Hypothalamus (tissue), 51 donors: ENCODE data around the gene HELQ.
"Not testable (repeated sequence)": the region's sequence is repeated elsewhere in the genome, so short reads cannot be mapped to it uniquely, and the experiment has no call there.

ENCODE experiments used
- DNase-seq, 51 donors: peaks; one replicate each; lab custom pipeline; 2025; lab: John Stamatoyannopoulos, UW

HELQ gene

DNA sequence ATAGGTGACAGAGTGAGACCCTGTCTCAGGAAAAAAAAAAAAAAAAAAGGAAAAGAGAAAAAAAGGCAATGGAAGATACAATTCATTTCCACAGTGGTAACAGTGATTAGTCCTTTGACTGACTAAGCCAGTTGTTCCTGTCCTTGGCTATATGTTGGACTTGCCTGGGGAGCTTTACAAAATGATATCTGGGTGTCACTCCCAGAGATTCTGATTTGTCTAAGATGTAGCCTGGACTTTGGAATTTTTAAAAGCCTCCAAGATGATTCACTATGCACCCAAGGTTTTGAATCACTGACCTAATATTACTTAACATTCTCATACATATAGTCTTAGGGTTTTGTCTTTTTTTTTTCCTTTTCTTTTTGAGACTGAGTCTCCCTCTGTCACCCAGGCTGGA is 16.9 kb downstream of the HELQ start:
- DNase-seq: no peak

GRCh38 chr4:83436680-83437079 is 18.9 kb downstream of the HELQ start:
- DNase-seq: no peak

- no peak for DNase-seq
Observed at GRCh38 chr4:83431200-83431599, 24.4 kb downstream of the HELQ start.

- DNase-seq: no peak
Observed at GRCh38 chr4:83418211-83418610, 37.4 kb downstream of the HELQ start.

- DNase-seq: no peak
Observed at GRCh38 chr4:83417566-83417965, 38.1 kb downstream of the HELQ start.

DNA sequence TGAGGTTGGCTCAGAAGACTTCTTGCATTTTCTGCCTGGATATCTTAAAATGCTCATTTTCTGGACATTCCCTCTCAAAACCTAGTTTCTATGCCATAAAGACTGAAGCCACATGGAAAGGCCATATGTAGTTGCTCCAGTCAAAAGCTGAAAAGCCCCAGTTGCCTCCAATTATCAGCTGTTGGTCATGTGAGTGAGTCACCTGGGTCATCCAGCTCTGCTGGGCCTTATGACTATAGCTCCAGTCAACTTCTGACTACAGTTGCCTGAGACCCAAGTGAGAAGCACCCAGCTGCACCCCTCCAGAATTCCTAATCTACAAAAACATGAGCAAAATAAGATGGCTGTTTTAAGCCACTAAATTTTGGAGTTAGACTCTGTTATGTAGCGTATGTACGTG is 41.9 kb downstream of the HELQ start:
- no peak for DNase-seq

DNA sequence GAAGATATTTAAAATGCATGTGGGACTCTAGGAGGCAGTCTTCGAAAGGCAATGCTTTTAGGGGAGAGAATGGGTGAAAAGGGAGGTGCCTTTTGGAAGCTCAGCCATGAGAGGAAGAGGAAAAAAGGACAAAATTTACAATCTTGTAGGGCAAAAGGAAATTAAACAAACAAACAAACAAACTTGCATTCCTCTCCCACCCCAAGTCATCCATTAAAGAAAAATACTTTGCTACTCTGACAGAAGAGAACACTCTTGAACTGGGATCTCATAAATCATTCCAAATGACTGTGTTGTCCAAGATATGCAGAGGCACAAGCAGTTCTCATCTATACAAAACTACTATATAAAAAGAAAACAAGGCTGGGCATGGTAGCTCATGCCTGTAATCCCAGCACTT is 46.7 kb downstream of the HELQ start:
- no peak for DNase-seq

DNA sequence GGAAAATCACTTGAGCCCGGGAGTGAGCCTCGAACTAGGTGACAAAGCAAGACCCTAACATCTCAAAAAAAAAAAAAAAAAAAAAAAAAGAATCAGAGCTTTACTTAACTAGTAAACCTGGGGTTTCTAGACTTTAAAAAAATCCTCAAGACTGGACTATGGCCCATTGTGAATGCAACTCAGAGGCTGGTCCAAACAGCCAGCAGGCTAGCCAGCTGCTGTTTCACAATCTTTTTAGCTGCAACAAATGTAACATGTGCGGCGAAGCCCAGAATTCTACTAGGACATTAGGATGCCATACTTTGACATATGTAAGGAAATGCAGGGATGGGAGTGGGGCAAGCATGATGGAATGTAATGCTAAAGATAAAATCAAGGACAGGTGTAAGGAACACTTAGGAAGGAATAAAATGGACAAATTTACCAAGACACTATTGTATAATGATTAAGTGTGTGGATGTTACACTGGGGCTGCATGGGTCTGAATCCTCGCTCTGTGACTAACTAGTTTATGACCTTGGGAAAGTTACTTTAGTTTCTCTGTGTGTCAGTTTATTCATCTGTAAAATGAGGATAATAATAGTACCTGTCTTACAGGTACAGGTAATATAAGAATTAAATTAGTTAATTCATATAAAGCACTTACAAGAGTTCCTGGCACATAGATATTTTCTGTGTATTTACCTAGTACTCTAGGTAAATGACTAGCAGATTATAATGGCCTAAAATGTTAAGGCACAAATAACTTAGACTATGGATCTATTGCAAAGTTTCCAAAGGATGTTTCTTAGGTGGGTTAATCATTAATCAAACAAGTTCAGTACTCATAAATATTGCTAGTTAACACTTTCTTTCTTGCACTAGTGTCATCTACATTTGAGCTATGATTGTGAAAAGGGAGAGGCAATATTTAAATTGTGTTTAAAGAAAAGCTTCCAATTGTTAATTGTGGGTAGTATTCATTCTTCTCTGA is 49.5 kb downstream of the HELQ start:
- no peak for DNase-seq

DNA sequence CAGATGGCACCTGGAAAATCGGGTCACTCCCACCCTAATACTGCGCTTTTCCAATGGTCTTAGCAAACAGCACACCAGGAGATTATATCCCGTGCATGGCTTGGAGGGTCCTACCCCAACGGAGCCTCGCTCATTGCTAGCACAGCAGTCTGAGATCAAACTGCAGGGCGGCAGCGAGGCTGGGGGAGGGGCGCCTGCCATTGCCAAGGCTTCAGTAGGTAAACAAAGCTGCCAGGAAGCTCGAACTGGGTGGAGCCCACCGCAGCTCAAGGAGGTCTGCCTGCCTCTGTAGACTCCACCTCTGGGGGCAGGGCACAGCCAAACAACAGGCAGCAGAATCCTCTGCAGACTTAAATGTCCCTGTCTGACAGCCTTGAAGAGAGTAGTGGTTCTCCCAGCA is 57.5 kb downstream of the HELQ start:
- DNase-seq: not testable (repeated sequence)

DNA sequence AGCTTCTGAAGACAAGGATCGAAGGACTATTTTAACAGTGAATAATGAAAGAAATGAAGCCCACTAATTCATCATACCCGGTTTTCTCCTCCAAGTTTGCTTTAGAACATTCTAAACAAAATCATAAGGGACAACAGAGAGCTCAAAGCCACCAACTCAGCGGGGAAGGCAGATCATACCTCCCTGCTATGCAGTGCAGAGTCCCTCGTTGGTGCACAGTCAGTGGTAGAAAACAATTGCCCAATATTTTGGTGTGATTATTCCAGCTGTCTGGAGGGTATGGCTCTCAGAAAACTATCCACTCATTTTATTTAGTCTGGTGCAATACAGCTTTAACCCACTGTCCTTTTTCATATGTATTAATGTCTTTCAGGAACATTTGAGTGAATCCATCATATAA is 61.7 kb downstream of the HELQ start:
- DNase-seq: no peak

- DNase-seq: no peak
Observed at GRCh38 chr4:83392562-83392961, 63.1 kb downstream of the HELQ start.

DNA sequence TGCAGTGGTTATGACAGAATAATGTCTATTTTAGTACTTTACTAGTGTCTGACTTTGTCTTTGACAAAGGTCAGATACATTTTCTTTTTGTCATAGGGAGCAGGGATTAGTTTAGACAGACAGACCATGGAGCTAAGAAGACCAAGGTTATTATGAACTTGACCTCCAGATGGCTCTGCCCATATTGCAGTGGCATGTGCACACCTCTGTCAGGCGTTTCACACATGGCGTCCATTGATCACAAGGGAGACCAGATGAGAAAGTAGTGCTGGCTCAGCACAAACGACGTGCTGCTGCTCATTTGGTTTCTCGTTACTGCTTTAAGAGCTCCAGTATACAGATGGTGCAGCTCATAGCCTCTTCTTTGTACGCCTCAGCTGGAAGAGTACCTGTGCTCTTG is 64.7 kb downstream of the HELQ start:
- DNase-seq: no peak

- no peak for DNase-seq
Observed at GRCh38 chr4:83389756-83390505, 65.7 kb downstream of the HELQ start.

- no peak for DNase-seq
Observed at GRCh38 chr4:83389037-83389720, 66.4 kb downstream of the HELQ start.

DNA sequence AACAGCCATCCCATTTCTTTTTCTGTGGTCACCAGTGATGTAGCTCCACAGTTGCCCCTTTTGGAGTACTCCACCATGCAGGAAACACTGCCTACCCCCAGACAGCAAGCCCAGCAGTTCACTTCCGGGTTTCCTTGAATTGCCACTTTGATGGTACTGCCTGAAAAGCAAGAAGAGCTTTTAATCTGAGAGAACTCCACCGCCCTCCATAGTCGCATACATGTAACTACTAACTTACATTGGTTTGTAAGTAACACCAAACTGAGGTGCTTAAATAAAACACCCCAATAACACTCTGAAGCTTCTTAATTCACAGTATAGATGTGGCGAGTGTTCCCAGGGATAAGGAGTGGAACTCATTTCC is 67.3 kb downstream of the HELQ start:
- no peak for DNase-seq

- no peak for DNase-seq
Observed at GRCh38 chr4:83387476-83388312, 67.9 kb downstream of the HELQ start.

DNA sequence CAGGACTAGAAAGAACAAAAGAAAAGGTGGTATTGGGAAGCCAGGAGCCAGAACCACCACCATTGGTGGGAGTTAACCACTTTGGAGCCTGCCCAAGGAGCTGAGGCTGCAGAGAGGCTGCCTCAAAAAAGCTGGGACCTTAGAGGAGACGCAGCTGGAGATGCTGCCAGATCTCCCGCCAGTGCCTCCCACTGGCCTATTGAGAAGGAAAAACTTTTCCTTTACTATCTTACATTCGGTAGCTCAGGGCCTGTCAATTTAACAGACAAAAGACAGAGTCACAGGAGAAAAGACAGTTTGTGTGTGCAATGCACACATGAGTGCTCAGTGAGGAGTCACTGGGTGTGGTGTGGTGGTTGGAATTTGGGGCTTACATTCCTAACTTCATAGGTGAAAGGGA is 68.6 kb downstream of the HELQ start:
- DNase-seq: no peak

GRCh38 chr4:83382850-83383249 is 72.8 kb downstream of the HELQ start:
- no peak for DNase-seq

- no peak for DNase-seq
Observed at GRCh38 chr4:83381173-83381572, 74.5 kb downstream of the HELQ start.

DNA sequence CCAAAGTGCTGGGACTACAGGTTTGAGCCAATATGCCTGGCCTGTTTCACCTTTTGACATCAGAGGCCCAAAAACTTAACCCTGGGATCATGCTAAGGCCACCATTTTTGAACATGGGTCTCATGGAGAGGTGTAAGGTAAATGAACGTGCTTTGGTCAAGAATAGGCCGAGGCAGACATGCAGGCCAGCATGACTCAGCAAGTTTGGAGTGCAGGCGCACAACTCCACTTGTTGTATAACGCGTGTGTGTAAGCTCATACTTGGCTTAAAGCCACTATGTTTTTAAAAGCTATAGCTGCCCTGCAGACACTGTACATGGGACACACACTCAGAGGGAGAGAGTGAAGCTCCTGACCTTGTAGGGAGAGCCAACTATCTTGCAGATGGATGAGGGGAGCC is 77.2 kb downstream of the HELQ start:
- no peak for DNase-seq

- DNase-seq: no peak
Observed at GRCh38 chr4:83372931-83373330, 82.7 kb downstream of the HELQ start.
